Measurements from ENCODE around the gene NPAS2.

- TF ChIP-seq POLR2A (IDR thresholded peaks at IDR 0.05), result no peak
- TF ChIP-seq CTCF (IDR thresholded peaks at IDR 0.05), result no peak
- no peak for TF ChIP-seq POLR2AphosphoS5 (IDR thresholded peaks at IDR 0.05)
These were observed 83.0 kb downstream of the NPAS2 start for GRCh38 chr2:100902817-100903405.

All from breast epithelium (tissue), 3 donors.